HL-60 (cell line): Measurements from ENCODE around the gene MACROD1.
A peak's percentile ranks its signal among the peaks of the same experiment; 100 is the strongest.

ENCODE experiments used
- DNase-seq, 2 experiments: peaks; one replicate each; pipeline ENCODE4 v3.0.0-alpha.2; 2010 to 2020; ENCODE audit warnings: low read depth in 1 of 2, low spot score in 1 of 2
- H3K27ac ChIP-seq: fragments of 250-450 bp; sonication (Bioruptor Pico); replicated peaks from 2 replicates; pipeline ENCODE4 v1.5.1; 2020; ENCODE audit warnings: mild to moderate bottlenecking, moderate library complexity
- H3K27me3 ChIP-seq: fragments of 250-450 bp; sonication (Bioruptor Pico); 2 replicates; pipeline ENCODE4 v1.5.1; 2021; ENCODE audit warnings: mild to moderate bottlenecking, moderate library complexity; ENCODE audit not compliant: insufficient read depth, poor library complexity, severe bottlenecking
- H3K4me3 ChIP-seq: replicated peaks from 2 replicates; pipeline ENCODE4 v1.5.1; 2011; ENCODE audit warnings: mild to moderate bottlenecking, control low read depth, low read length; ENCODE audit not compliant: insufficient read depth
- GABPA ChIP-seq: IDR thresholded peaks from 2 replicates; pipeline ENCODE4 v1.6.1; 2012; ENCODE audit warnings: low read depth
- POLR2AphosphoS5 ChIP-seq: IDR thresholded peaks from 2 replicates; pipeline ENCODE4 v1.6.1; 2012; ENCODE audit warnings: low read depth
- SPI1 ChIP-seq: IDR thresholded peaks from 2 replicates; pipeline ENCODE4 v1.6.1; 2012; ENCODE audit warnings: low read depth, mild to moderate bottlenecking, borderline replicate concordance
- TF ChIP-seq, protein P1 (sequence below): IDR thresholded peaks from 2 replicates; pipeline ENCODE4 v1.6.1; 2012; ENCODE audit warnings: low read depth; ENCODE audit not compliant: insufficient replicate concordance
- TF ChIP-seq, protein P2 (sequence below): IDR thresholded peaks from one replicate; pipeline ENCODE4 v1.5.1; 2011; ENCODE audit warnings: low read length, control low read depth, inconsistent platforms; ENCODE audit not compliant: insufficient read depth

Gene MACROD1

DNA sequence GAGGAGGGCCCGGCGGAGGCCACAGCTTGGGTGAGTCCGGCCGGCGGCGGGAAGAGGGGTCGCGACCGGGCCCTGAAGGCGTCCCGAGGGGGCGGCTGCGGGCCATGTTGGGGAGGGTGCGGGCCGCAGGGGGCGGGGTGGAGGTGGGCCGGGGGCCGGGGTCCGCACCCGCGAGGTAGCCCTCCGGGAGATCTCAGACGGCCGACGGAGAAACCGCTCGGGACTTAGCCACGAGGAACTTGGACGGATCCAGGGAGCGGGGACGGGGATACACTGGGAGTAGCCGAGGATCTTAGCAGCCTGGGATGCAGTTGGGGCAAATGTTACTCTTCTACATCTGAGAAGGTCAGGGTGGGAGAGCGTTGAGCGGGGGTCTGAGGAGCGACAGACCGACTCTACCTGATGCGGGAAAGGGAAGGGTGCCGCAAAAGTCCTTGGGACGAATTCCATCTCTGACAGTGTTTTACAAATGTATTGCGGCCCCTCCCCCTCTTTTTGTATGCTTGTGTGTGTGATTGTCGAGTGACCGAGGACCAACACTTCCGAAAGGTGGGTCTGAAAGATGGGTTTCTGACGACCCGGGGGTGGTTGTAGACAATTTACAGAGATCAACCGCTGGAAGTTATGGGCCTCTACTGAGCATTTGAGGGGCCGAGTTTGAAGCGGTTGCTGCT lies 20.7 kb upstream of the MACROD1 start:
- DNase-seq, result peak; percentile 21 to 29
- no peak overlapping the region; the same call in 1 of the 2 replicates for H3K27ac ChIP-seq
- TF ChIP-seq GABPA (no peak), SPI1 (no peak), POLR2AphosphoS5 (no peak)
- TF ChIP-seq, protein P1, sequence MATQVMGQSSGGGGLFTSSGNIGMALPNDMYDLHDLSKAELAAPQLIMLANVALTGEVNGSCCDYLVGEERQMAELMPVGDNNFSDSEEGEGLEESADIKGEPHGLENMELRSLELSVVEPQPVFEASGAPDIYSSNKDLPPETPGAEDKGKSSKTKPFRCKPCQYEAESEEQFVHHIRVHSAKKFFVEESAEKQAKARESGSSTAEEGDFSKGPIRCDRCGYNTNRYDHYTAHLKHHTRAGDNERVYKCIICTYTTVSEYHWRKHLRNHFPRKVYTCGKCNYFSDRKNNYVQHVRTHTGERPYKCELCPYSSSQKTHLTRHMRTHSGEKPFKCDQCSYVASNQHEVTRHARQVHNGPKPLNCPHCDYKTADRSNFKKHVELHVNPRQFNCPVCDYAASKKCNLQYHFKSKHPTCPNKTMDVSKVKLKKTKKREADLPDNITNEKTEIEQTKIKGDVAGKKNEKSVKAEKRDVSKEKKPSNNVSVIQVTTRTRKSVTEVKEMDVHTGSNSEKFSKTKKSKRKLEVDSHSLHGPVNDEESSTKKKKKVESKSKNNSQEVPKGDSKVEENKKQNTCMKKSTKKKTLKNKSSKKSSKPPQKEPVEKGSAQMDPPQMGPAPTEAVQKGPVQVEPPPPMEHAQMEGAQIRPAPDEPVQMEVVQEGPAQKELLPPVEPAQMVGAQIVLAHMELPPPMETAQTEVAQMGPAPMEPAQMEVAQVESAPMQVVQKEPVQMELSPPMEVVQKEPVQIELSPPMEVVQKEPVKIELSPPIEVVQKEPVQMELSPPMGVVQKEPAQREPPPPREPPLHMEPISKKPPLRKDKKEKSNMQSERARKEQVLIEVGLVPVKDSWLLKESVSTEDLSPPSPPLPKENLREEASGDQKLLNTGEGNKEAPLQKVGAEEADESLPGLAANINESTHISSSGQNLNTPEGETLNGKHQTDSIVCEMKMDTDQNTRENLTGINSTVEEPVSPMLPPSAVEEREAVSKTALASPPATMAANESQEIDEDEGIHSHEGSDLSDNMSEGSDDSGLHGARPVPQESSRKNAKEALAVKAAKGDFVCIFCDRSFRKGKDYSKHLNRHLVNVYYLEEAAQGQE, result no peak
- TF ChIP-seq, protein P2, sequence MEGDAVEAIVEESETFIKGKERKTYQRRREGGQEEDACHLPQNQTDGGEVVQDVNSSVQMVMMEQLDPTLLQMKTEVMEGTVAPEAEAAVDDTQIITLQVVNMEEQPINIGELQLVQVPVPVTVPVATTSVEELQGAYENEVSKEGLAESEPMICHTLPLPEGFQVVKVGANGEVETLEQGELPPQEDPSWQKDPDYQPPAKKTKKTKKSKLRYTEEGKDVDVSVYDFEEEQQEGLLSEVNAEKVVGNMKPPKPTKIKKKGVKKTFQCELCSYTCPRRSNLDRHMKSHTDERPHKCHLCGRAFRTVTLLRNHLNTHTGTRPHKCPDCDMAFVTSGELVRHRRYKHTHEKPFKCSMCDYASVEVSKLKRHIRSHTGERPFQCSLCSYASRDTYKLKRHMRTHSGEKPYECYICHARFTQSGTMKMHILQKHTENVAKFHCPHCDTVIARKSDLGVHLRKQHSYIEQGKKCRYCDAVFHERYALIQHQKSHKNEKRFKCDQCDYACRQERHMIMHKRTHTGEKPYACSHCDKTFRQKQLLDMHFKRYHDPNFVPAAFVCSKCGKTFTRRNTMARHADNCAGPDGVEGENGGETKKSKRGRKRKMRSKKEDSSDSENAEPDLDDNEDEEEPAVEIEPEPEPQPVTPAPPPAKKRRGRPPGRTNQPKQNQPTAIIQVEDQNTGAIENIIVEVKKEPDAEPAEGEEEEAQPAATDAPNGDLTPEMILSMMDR, result no peak

DNA sequence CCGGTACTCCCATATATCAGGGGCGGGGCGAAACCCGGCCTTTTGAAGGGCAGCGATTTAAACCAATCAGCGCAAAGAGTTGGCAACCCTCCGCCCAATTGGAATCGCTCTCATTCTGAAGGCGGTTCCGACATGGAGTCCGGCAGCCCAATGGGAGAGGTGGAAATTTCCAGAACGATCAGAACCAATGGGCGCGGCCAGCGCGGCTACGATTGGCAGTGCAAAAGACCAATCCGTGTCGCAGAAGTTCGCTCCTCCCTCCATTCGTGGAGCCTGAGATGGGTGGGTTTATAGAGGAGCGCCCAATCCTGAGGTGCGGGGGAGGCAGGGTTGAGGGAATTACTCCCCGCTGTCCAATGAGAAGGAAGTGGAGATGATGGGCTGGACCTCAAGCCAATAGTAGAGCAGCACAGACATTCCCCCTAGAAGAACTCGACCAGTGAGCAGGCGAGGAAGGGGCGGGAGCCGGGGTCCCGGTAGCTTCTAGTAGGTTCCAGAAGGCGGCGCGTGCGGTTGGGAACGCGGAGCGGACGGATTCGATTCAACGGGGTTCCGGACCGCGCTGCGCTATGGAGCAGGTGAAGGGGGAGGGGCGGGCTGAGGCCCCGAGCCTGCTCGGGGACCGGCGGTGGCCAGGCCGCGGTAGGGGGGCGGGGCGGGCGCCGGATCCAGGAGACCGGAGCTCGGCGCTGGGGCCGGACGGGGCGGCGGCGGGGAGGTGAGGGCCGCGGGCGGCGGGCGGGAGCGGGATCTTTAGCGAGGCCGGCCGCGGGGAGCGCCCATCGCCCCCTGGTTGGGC lies 20.0 kb upstream of the MACROD1 start, which contains the start of gene STIP1:
TSS of gene STIP1 (plus strand) at position 479 of the 799 bp plus-strand sequence. CDS start at position 570, 91 bp downstream.
- peak; percentile 100 for DNase-seq
- TF ChIP-seq, protein P2, result no peak
- TF ChIP-seq SPI1 (no peak), POLR2AphosphoS5 (no peak), GABPA (peak; percentile 39)
- TF ChIP-seq, protein P1, result peak; percentile 21
- no peaks in the 10 kb centered on the region for H3K27me3 ChIP-seq
- peak within 1 kb of the TSS; percentile 88 for H3K4me3 ChIP-seq
- H3K27ac ChIP-seq, result peak within 1 kb of the TSS; percentile 76

More for the DNA sequence above, 20.7 kb upstream of the MACROD1 start:
- no peak overlapping the region for H3K4me3 ChIP-seq
- no peaks in the 10 kb centered on the region for H3K27me3 ChIP-seq

DNA sequence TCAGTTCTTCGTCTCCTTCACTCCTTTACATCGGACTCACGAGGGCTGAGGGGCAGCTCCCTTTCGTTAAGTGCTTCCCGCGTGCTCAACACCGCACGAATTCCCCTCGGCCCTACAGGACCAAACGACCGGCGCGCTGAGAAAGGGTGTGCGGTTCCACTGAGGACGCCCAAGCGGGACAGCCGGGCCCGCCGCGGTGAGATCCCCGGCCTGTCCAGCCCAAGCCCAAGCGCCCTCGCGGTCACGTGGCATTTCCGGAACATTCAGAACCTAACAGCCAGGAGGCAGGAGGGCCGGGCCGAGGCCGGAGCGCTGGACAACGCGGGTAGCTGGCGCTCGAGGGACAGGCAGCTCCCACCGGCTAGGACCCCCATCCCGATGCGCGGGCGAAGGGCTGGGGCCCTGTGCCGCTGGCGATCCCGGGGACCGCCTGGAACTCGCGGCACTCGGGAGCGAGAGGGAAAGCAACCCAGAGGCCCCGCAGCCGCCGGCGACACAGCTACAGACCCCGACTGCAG lies 19.3 kb upstream of the MACROD1 start:
- peak overlapping the region; percentile 76 for H3K27ac ChIP-seq
- TF ChIP-seq, protein P1, result peak; percentile 58
- TF ChIP-seq POLR2AphosphoS5, result peak; percentile 88
- TF ChIP-seq, protein P2, result no peak
- H3K27me3 ChIP-seq, result no peaks in the 10 kb centered on the region
- DNase-seq, result peak in 1 of 2 experiments; percentile 51
- H3K4me3 ChIP-seq, result peak overlapping the region; percentile 88
